HEK293 (cell line): ENCODE data around the gene PRAC1.
A peak's percentile ranks its signal among the peaks of the same experiment; 100 is the strongest.

ENCODE experiments used
- CTCF ChIA-PET: fragments of 350-600 bp; formaldehyde crosslinking; extraction: SDS; loops from one replicate; lab custom pipeline; 2021; ENCODE audit warnings: antibody characterized with exemption; lab: Yijun Ruan, JAX
- POLR2A ChIA-PET: fragments of 300-600 bp; formaldehyde crosslinking; extraction: SDS; loops from one replicate; lab custom pipeline; 2020; ENCODE audit warnings: antibody characterized with exemption, inconsistent platforms; lab: Yijun Ruan, JAX
- H3K27ac ChIP-seq: fragments of 200-500 bp; sonication (Bioruptor generic); 2 replicates; pipeline ENCODE4 v1.5.1; 2014; ENCODE audit warnings: low read depth, low read length, control low read depth, inconsistent platforms; ENCODE audit errors: extremely low read depth
- H3K36me3 ChIP-seq, 2 experiments: fragments of 200-500 bp in 1 of 2; sonication (Bioruptor generic) in 1 of 2; 1 replicate in 1 of 2; 2 replicates in 1 of 2; pipeline ENCODE4 v1.5.1; 2014 to 2017; ENCODE audit warnings: inconsistent platforms in 2 of 2, low read length in 2 of 2; ENCODE audit not compliant: control insufficient read depth in 2 of 2, insufficient read depth in 1 of 2
- H3K4me1 ChIP-seq: fragments of 200-500 bp; sonication (Bioruptor generic); 2 replicates; pipeline ENCODE4 v1.5.1; 2014; ENCODE audit warnings: mild to moderate bottlenecking, low read length, inconsistent platforms; ENCODE audit not compliant: control insufficient read depth, insufficient read depth
- H3K4me3 ChIP-seq: 2 replicates; pipeline ENCODE4 v1.5.1; 2011; ENCODE audit warnings: low read depth, mild to moderate bottlenecking, control low read depth, low read length, moderate library complexity
- H3K9me3 ChIP-seq: fragments of 200-500 bp; sonication (Bioruptor generic); 2 replicates; pipeline ENCODE4 v1.5.1; 2014; ENCODE audit warnings: low read depth, low read length, inconsistent platforms; ENCODE audit not compliant: control insufficient read depth, insufficient read depth
- PRDM1 ChIP-seq: fragments of 450-650 bp; formaldehyde crosslinking; IDR thresholded peaks from 2 replicates; pipeline ENCODE4; 2016; ENCODE audit warnings: missing biosample characterization, missing genetic modification characterization
- PRDM4 ChIP-seq: fragments of 450-650 bp; formaldehyde crosslinking; IDR thresholded peaks from 2 replicates; pipeline ENCODE4 v1.5.1; 2017; ENCODE audit warnings: missing biosample characterization, missing genetic modification characterization
- REPIN1 ChIP-seq: fragments of 450-650 bp; formaldehyde crosslinking; IDR thresholded peaks from 2 replicates; pipeline ENCODE4 v1.5.1; 2017; ENCODE audit warnings: missing biosample characterization, missing genetic modification characterization, low read depth
- ZNF292 ChIP-seq: fragments of 450-650 bp; formaldehyde crosslinking; IDR thresholded peaks from 2 replicates; pipeline ENCODE4 v1.5.1; 2016; ENCODE audit warnings: low read depth, missing biosample characterization, missing genetic modification characterization, borderline replicate concordance
- ZNF366 ChIP-seq: fragments of 450-650 bp; formaldehyde crosslinking; conservative IDR thresholded peaks from 2 replicates; pipeline ENCODE4 v1.5.1; 2016; ENCODE audit warnings: missing biosample characterization, missing genetic modification characterization
- ZNF558 ChIP-seq: fragments of 450-650 bp; formaldehyde crosslinking; IDR thresholded peaks from 2 replicates; pipeline ENCODE4 v1.5.1; 2016; ENCODE audit warnings: missing biosample characterization, missing genetic modification characterization
- ZNF600 ChIP-seq: fragments of 450-650 bp; formaldehyde crosslinking; IDR thresholded peaks from 2 replicates; pipeline ENCODE4 v1.5.1; 2016; ENCODE audit warnings: missing biosample characterization, missing genetic modification characterization
- ZNF792 ChIP-seq: fragments of 450-650 bp; formaldehyde crosslinking; IDR thresholded peaks from 2 replicates; pipeline ENCODE4 v1.5.1; 2016; ENCODE audit warnings: missing biosample characterization, missing genetic modification characterization
- ZNF837 ChIP-seq: fragments of 450-650 bp; formaldehyde crosslinking; IDR thresholded peaks from 2 replicates; pipeline ENCODE4 v1.5.1; 2016; ENCODE audit warnings: missing biosample characterization, missing genetic modification characterization
- TF ChIP-seq, protein P1 (sequence below): fragments of 450-650 bp; formaldehyde crosslinking; IDR thresholded peaks from 2 replicates; pipeline ENCODE4 v1.5.1; 2016; ENCODE audit warnings: missing biosample characterization, missing genetic modification characterization
- TF ChIP-seq, protein P2 (sequence below): fragments of 450-650 bp; formaldehyde crosslinking; IDR thresholded peaks from 2 replicates; pipeline ENCODE4 v1.5.1; 2016; ENCODE audit warnings: missing biosample characterization, missing genetic modification characterization
- TF ChIP-seq, protein P3 (sequence below): fragments of 450-650 bp; formaldehyde crosslinking; IDR thresholded peaks from 2 replicates; pipeline ENCODE4 v1.5.1; 2016; ENCODE audit warnings: missing biosample characterization, missing genetic modification characterization, low read depth

The PRAC1 gene

DNA sequence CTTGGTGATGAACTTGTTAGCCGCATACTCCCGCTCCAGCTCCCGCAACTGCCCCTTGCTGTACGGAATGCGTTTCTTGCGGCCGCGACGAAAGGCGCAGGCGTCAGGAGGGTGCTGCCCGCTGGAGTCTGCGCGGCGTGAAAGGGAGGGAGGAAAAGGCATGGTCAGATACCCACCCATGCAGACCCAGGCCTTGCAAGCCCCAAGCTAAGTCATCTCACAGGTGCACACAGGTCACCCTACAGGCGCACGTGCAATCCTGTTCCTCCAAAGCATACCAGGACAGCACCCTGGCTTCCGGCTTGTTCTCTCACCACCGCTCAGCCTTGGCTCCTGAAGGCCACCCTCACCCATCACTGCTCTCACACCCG, 4.6 kb upstream of the PRAC1 start (continued):
- TF ChIP-seq, protein P1, sequence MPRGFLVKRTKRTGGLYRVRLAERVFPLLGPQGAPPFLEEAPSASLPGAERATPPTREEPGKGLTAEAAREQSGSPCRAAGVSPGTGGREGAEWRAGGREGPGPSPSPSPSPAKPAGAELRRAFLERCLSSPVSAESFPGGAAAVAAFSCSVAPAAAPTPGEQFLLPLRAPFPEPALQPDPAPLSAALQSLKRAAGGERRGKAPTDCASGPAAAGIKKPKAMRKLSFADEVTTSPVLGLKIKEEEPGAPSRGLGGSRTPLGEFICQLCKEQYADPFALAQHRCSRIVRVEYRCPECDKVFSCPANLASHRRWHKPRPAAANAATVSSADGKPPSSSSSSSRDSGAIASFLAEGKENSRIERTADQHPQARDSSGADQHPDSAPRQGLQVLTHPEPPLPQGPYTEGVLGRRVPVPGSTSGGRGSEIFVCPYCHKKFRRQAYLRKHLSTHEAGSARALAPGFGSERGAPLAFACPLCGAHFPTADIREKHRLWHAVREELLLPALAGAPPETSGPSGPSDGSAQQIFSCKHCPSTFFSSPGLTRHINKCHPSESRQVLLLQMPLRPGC, result no peak
- no peak for TF ChIP-seq ZNF366

DNA sequence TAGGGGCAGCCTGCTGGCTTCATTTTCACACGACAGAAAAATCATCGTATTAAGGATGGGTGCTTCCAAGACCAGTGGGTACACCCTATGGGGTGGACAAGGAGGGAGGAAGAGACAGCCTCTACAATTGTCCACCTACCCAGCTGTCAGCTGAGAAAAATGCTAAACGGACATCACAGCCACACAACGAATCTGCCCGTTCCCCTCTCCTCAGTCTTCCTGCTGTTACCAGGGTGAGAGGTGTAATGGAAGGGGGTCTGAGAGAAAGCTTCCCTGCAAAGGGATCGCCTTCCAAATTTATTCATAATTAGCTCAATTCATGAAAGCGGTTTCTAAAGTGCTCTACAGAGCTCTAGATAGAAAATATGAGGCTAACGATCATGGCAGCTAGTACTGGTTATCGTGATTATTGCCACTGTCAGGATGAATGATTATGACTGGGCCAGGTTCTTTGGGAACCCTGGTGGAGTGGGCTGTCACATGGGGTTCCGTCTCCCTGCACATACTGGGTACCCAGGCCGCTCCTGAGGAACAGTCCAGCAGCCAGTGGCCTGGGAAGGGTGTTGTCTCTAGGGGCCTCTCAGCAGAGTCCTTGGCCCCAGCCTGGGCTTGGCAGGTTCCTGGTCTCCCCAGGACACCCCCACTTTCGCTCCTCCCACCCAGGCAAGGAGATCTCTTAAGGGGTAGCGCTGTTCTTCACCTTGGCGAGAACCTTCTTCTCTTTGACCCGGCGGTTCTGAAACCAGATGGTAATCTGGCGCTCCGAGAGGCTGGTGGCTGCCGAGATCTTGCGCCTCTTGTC, 4.0 kb upstream of the PRAC1 start:
- H3K4me3 ChIP-seq, result no peak overlapping the region
- CTCF ChIA-PET, result interaction anchor here (0.6 to 14.1 kb wide), 13 partner anchors 11 to 306 kb away, joined by 3 to 246 read pairs (median 4); no protein-coding TSS in a partner anchor
- peaks cover 0 to 22% of the 10 kb centered on the region in 2 experiments; a peak in 1 of 3 replicates for H3K36me3 ChIP-seq
- H3K9me3 ChIP-seq, result no peaks in the 10 kb centered on the region
- POLR2A ChIA-PET, result no interaction called here
- no peak overlapping the region for H3K27ac ChIP-seq
- TF ChIP-seq, protein P2, sequence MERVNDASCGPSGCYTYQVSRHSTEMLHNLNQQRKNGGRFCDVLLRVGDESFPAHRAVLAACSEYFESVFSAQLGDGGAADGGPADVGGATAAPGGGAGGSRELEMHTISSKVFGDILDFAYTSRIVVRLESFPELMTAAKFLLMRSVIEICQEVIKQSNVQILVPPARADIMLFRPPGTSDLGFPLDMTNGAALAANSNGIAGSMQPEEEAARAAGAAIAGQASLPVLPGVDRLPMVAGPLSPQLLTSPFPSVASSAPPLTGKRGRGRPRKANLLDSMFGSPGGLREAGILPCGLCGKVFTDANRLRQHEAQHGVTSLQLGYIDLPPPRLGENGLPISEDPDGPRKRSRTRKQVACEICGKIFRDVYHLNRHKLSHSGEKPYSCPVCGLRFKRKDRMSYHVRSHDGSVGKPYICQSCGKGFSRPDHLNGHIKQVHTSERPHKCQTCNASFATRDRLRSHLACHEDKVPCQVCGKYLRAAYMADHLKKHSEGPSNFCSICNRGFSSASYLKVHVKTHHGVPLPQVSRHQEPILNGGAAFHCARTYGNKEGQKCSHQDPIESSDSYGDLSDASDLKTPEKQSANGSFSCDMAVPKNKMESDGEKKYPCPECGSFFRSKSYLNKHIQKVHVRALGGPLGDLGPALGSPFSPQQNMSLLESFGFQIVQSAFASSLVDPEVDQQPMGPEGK (tag by site-specific recombination), result no peak
- TF ChIP-seq ZNF292 (tag by site-specific recombination) (no peak), ZNF837 (tag by site-specific recombination) (no peak), PRDM4 (tag by site-specific recombination) (0 out of 2 replicates have a peak, but pooled peaks have one; percentile 37), REPIN1 (tag by site-specific recombination) (no peak), ZNF792 (tag by site-specific recombination) (no peak), ZNF558 (tag by site-specific recombination) (no peak)
- TF ChIP-seq, protein P3, sequence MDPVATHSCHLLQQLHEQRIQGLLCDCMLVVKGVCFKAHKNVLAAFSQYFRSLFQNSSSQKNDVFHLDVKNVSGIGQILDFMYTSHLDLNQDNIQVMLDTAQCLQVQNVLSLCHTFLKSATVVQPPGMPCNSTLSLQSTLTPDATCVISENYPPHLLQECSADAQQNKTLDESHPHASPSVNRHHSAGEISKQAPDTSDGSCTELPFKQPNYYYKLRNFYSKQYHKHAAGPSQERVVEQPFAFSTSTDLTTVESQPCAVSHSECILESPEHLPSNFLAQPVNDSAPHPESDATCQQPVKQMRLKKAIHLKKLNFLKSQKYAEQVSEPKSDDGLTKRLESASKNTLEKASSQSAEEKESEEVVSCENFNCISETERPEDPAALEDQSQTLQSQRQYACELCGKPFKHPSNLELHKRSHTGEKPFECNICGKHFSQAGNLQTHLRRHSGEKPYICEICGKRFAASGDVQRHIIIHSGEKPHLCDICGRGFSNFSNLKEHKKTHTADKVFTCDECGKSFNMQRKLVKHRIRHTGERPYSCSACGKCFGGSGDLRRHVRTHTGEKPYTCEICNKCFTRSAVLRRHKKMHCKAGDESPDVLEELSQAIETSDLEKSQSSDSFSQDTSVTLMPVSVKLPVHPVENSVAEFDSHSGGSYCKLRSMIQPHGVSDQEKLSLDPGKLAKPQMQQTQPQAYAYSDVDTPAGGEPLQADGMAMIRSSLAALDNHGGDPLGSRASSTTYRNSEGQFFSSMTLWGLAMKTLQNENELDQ (tag by site-specific recombination), result no peak
- H3K4me1 ChIP-seq, result peaks cover 7% of the 10 kb centered on the region

DNA sequence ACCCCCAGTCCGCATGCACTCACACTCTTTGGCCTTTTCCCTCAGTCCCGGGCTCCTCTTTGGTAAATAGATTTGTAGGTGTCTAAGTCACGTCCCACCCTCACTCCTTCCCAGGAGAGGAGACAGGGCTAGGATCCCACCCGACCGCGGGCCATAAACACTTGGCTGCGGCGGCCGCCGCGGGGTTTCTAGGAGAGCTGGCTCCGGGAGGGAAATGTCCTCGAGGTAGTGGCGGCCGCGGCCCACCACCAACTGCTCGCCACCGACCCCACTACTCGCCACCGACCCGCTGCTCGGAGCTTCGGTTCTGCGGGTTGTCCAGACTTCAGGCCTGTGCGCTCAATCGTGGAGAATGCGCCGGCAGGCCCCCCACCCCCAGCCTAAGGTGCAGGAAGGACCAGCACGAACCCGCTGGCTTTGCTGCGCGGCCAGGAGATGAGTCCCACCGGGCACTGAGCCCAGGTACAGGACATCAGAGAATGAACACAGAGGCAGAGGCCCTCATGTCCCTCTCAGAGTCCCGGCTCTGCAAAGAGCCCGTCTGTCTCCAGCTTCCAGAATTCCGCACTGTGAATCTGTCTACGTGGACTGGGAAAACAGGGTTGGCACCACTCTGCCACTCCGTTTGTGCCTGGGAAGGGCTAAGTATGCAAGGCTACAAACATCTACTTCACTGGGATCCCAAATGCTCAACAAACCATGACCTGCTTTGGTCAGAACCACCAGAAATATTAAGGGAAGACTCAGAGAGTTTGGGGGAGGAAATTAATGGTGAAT, 3.2 kb upstream of the PRAC1 start:
- Histone ChIP-seq H3K27ac (no peak overlapping the region), H3K4me3 (no peak overlapping the region), H3K9me3 (no peaks in the 10 kb centered on the region), H3K36me3 (peaks cover 0 to 22% of the 10 kb centered on the region in 2 experiments; a peak in 1 of 3 replicates), H3K4me1 (peaks cover 7% of the 10 kb centered on the region)
- CTCF ChIA-PET, result interaction anchor here (0.6 to 14.1 kb wide), 35 partner anchors 9 to 571 kb away, joined by 3 to 246 read pairs (median 6); no protein-coding TSS in a partner anchor
- POLR2A ChIA-PET, result interaction anchor here (1.2 to 2.3 kb wide), 2 partner anchors 9 to 65 kb away, joined by 3 to 8 read pairs; no protein-coding TSS in a partner anchor
- TF ChIP-seq ZNF600 (tag by site-specific recombination), result 0 out of 2 replicates have a peak, but pooled peaks have one; percentile 15
- TF ChIP-seq PRDM1 (tag by site-specific recombination), result no peak
